Parathyroid adenoma (tissue), 2 donors: Measurements from ENCODE around the gene HTR2C.
"Not testable (repeated sequence)": the region's sequence is repeated elsewhere in the genome, so short reads cannot be mapped to it uniquely, and the experiment has no call there.

Source experiments
- H2AFZ ChIP-seq: fragments of 300-600 bp; sonication (generic); one replicate; pipeline ENCODE4 v1.7.0; 2017; ENCODE audit warnings: antibody characterized with exemption, mild to moderate bottlenecking
- H3K27ac ChIP-seq: fragments of 300-600 bp; sonication (generic); one replicate; pipeline ENCODE4 v1.7.0; 2017
- H3K27me3 ChIP-seq: fragments of 300-600 bp; sonication (generic); one replicate; pipeline ENCODE4 v1.7.0; 2017; ENCODE audit warnings: low read length; ENCODE audit not compliant: control insufficient read depth, insufficient read depth
- H3K36me3 ChIP-seq: fragments of 300-600 bp; sonication (generic); one replicate; pipeline ENCODE4 v1.7.0; 2017; ENCODE audit warnings: low read length; ENCODE audit not compliant: control insufficient read depth, insufficient read depth
- H3K4me1 ChIP-seq: fragments of 300-600 bp; sonication (generic); one replicate; pipeline ENCODE4 v1.7.0; 2017; ENCODE audit warnings: control low read depth
- H3K4me2 ChIP-seq: fragments of 300-600 bp; sonication (generic); one replicate; pipeline ENCODE4 v1.7.0; 2017; ENCODE audit warnings: low read length
- H3K4me3 ChIP-seq: fragments of 300-600 bp; sonication (generic); one replicate; pipeline ENCODE4 v1.7.0; 2017; ENCODE audit warnings: low read depth, low read length
- H3K79me2 ChIP-seq: fragments of 300-600 bp; sonication (generic); one replicate; pipeline ENCODE4 v1.7.0; 2017; ENCODE audit warnings: control low read depth
- H3K9ac ChIP-seq: fragments of 300-600 bp; sonication (generic); one replicate; pipeline ENCODE4 v1.7.0; 2017; ENCODE audit warnings: mild to moderate bottlenecking
- H3K9me3 ChIP-seq: fragments of 300-600 bp; sonication (generic); one replicate; pipeline ENCODE4 v1.7.0; 2017; ENCODE audit warnings: low read length; ENCODE audit not compliant: control insufficient read depth
- TF ChIP-seq, protein P1 (sequence below): fragments of 300-600 bp; sonication (generic); IDR thresholded peaks from one replicate; pipeline ENCODE4 v1.7.0; 2017; ENCODE audit warnings: antibody characterized with exemption, mild to moderate bottlenecking
- donor health status: primary hyperparathyroidism.

Gene HTR2C

DNA sequence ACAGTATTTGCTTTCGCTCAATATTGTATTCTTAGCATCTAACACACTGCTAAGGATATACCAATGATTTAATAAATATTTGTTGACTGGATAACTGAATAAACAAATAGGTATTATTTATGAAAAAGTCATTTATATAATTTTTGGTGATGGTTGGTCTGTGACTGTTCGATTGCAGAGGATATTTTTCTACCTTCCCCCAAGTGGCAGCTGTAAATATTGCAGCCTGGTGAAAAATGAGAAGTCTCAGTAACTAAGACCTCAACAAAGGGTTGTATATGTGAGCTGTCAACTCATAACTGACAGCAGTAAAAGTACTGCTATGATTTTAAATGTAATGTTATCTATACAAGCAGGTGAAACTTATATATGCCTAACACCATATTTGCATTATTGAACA, 36.0 kb downstream of the HTR2C start:
- Histone ChIP-seq H3K27ac (no peak overlapping the region), H3K79me2 (no peaks in the 10 kb centered on the region), H3K9me3 (no peaks in the 10 kb centered on the region), H2AFZ (no peak overlapping the region), H3K4me3 (no peak overlapping the region), H3K27me3 (no peaks in the 10 kb centered on the region), H3K36me3 (no peaks in the 10 kb centered on the region), H3K4me1 (no peaks in the 10 kb centered on the region), H3K4me2 (no peak overlapping the region), H3K9ac (no peak overlapping the region)
- TF ChIP-seq, protein P1, sequence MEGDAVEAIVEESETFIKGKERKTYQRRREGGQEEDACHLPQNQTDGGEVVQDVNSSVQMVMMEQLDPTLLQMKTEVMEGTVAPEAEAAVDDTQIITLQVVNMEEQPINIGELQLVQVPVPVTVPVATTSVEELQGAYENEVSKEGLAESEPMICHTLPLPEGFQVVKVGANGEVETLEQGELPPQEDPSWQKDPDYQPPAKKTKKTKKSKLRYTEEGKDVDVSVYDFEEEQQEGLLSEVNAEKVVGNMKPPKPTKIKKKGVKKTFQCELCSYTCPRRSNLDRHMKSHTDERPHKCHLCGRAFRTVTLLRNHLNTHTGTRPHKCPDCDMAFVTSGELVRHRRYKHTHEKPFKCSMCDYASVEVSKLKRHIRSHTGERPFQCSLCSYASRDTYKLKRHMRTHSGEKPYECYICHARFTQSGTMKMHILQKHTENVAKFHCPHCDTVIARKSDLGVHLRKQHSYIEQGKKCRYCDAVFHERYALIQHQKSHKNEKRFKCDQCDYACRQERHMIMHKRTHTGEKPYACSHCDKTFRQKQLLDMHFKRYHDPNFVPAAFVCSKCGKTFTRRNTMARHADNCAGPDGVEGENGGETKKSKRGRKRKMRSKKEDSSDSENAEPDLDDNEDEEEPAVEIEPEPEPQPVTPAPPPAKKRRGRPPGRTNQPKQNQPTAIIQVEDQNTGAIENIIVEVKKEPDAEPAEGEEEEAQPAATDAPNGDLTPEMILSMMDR: no peak

DNA sequence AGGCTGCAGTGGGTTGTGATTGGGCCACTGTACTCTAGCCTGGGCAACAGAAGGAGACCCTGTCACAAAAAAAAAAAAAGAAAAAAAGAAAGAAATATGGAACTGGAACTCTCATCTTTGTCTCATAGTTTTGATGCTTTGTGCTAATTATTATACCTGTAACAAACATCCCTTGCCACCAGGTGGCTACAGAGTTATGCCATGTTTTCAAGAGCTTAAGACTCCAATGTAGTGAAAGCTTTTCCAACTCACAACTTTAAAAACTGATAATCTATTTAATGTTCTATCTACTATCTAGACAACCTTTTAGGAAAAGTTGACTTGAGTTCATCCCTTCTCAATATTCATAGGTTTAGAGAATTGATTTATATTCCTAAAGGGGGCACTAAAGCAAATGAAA, 42.4 kb downstream of the HTR2C start:
- Histone ChIP-seq H3K4me2 (no peak overlapping the region), H3K79me2 (no peaks in the 10 kb centered on the region), H2AFZ (no peak overlapping the region), H3K4me1 (no peaks in the 10 kb centered on the region), H3K27ac (no peak overlapping the region), H3K9ac (no peak overlapping the region), H3K4me3 (no peak overlapping the region), H3K27me3 (no peaks in the 10 kb centered on the region), H3K36me3 (no peaks in the 10 kb centered on the region), H3K9me3 (no peaks in the 10 kb centered on the region)
- TF ChIP-seq, protein P1: no peak

DNA sequence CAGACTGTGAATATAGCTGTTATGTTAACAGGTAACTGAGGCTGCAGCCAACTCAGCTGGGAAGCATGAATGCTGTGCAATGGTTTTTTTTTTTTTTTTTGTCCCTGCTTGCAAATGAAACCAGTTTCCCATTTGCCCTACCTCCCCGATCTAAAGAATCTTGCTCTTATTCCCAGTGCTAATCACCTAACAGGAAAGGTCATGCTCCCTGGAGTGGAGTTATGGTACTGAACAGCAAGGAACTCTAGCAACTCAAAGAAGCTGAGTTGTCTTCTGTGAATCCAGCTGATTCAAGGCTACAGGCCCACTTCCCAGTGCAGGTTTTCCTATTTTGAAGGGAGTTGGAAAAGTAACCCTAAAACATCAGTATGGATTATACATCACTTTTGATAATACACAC, 52.1 kb downstream of the HTR2C start:
- no peak overlapping the region for H3K4me3 ChIP-seq
- TF ChIP-seq, protein P1: no peak

DNA sequence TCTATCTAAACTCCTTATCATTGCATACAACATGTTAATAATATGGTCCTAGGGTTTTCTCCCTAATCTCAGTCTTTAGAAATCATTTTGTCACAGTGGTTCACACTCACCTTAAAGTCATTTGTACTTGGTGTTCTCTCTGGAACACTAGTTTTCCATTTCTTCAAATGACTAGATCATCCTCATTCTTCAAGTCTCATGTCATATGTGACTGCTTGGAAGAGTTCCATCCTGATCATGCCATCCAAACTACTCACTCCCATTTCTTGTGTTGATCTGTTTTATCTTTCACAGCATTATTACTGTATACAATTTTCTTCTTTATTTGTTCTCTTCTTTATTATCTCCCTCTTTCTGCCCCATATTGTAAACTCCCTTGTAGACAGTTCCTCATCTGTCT, 66.5 kb downstream of the HTR2C start:
- H3K4me1 ChIP-seq: no peaks in the 10 kb centered on the region
- H3K4me3 ChIP-seq: no peak overlapping the region
- H3K27ac ChIP-seq: no peak overlapping the region
- H3K9me3 ChIP-seq: no peaks in the 10 kb centered on the region
- H3K36me3 ChIP-seq: no peaks in the 10 kb centered on the region
- H3K27me3 ChIP-seq: no peaks in the 10 kb centered on the region
- TF ChIP-seq, protein P1: no peak
- H3K9ac ChIP-seq: no peak overlapping the region
- H3K79me2 ChIP-seq: no peaks in the 10 kb centered on the region
- no peak overlapping the region for H2AFZ ChIP-seq
- no peak overlapping the region for H3K4me2 ChIP-seq

More for the DNA sequence above, 52.1 kb downstream of the HTR2C start:
- Histone ChIP-seq H3K27ac (no peak overlapping the region), H3K9me3 (no peaks in the 10 kb centered on the region), H3K36me3 (no peaks in the 10 kb centered on the region), H3K9ac (no peak overlapping the region), H3K4me1 (no peaks in the 10 kb centered on the region), H3K27me3 (no peaks in the 10 kb centered on the region), H3K79me2 (no peaks in the 10 kb centered on the region), H3K4me2 (no peak overlapping the region), H2AFZ (no peak overlapping the region)

DNA sequence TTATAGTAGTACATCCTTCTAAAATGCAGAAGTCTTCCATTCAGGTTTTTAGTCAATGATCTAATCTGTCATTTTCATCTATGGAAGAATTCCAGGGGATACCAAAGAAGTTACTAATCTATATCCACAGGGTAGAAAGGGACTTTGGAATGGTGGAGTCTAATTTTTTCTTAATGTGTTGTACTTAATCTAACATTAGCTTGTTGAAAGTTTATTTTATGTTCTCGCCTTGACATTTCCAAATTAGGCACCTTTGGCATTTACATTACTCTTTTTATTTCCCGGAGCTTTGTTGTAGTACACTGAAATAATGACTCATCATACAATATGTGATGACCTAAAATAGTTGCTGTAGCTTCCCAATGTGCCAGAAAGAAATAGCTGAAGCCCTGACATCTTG, 91.5 kb downstream of the HTR2C start:
- Histone ChIP-seq H3K4me2 (no peak overlapping the region), H3K4me1 (no peaks in the 10 kb centered on the region), H3K9me3 (no peaks in the 10 kb centered on the region), H3K79me2 (no peaks in the 10 kb centered on the region), H2AFZ (no peak overlapping the region), H3K36me3 (no peaks in the 10 kb centered on the region), H3K9ac (no peak overlapping the region), H3K27ac (no peak overlapping the region), H3K4me3 (no peak overlapping the region), H3K27me3 (no peaks in the 10 kb centered on the region)
- TF ChIP-seq, protein P1: no peak

DNA sequence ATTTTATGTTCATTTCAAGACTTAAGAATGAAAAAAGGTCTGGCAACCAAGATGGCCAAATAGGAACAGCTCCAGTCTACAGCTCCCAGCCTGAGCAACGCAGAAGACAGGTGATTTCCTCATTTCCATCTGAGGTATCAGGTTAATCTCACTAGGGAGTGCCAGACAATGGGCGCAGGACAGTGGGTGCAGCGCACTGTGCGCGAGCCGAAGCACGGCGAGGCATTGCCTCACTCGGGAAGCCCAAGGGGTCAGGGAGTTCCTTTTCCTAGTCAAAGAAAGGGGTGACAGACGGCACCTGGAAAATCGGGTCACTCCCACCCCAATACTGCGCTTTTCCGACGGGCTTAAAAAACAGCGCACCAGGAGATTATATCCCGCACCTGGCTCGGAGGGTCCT, 116.6 kb downstream of the HTR2C start:
- H3K9me3 ChIP-seq, H2AFZ ChIP-seq, H3K27me3 ChIP-seq, H3K9ac ChIP-seq, H3K79me2 ChIP-seq, H3K36me3 ChIP-seq, H3K4me2 ChIP-seq, H3K4me1 ChIP-seq, H3K27ac ChIP-seq, H3K4me3 ChIP-seq: not testable (repeated sequence)
